ENCODE measurements around the gene ANKRD34A.

The ANKRD34A gene

DNA sequence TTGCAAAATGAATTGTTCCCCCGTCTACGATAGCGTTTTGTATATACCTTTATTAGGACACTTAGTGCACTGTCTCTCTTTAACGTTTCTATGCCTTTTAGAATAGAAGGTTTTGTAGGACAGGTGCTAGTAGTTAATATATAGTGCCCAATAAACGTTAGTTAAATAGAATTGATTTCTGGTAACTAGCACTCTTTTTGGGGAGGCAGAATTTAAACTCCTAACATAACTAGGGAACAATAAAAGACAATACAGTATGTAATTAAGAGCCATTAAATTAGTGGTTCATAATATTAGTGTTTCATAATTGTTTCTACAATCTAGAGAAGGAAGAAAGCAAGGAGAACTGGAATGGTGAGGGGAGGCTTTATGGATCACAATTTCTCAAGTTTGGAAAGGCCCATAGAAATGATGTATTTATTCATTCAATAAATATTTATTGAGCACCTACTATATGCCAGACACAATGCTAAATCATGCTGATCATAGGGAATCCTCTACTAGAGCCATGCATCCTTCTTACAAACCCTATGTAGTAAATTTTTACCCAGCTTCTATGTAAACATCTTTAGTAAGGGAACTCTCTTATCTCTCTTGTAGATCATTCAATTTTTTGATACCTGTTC, 857 bp upstream of the ANKRD34A start:
- no peak for DNase-seq (ENCODE audit: low spot score)

DNA sequence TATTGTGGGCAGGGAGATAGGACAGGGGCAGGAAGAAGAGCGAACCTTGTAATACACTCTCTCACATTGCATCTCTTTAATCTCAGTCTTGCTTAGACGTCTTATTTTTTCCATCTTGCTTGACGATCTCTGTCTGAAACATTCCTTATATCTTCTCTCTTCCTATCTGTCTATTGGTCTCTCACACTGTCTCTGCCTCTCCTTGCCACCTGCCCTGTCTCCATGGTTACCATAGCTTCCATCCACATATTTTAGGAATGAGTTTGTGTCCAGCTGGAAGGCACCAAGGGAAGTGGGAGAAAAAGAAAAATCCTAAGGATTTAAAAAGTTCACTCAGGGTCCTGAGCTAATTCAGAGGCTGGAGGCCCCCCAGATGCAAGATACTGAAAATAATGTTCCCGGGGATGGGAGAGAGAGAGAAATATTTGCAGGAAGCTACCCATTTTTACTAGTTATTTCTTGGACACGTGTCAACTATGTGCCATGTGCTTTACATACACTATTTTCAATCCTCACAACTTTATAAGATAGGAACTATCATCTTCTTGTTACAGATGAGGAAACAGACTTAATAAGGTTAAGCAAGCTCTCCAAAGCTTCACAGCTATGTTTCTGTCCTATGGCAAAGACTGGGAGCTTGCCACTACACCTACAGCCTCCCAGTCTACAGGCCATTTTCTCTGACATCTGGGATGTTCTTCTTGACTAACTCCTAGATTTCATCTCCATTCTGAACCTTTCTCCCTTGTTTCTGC, 933 bp downstream of the ANKRD34A start:
- no peak for DNase-seq (ENCODE audit: low spot score)

DNA sequence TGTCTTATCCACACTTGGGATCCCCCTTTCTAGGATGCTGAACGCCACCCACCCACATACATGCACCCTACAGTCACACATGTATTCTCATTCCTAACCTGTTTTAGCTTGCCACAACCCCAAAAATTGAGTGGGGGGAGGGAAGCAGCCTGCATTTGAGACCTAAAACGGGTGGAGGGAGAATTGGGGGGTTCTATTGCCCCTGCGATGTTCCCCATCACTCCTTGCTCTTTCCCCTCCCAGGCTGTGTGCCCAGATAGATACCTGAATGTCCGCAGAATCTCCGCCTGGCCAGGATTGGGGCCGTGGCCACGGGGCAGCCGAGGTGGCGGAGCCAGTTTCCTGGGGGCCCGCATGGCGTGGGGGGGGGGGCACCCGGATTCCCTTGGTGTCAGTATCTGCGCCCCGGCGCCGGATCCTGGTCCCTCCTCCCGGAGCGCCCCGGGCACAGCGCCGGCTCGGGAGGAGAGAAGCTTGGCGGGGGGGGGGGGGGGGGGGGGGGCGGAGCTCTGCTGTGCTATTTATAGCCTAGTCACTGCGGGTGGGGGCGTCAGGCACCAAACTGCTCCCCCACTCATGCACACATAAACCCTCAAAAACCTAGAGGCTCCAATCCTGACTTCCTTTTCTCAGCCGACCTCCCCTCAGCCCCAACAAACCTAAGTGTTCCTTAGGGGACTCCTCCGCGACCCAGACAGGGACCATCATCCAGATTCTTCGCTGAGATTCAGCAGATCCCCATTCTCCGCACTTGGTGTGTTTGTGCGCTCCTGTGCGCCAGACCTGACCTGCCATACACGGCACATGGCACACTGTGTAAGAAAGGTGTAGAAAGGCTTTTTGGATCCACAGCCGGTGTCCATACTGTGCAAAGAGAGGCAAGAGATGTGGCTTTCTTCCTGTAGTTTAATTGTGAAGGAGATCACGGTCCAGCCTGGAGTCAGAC, 1.9 kb downstream of the ANKRD34A start:
- peak; percentile 39 for DNase-seq (ENCODE audit: low spot score)

DNA sequence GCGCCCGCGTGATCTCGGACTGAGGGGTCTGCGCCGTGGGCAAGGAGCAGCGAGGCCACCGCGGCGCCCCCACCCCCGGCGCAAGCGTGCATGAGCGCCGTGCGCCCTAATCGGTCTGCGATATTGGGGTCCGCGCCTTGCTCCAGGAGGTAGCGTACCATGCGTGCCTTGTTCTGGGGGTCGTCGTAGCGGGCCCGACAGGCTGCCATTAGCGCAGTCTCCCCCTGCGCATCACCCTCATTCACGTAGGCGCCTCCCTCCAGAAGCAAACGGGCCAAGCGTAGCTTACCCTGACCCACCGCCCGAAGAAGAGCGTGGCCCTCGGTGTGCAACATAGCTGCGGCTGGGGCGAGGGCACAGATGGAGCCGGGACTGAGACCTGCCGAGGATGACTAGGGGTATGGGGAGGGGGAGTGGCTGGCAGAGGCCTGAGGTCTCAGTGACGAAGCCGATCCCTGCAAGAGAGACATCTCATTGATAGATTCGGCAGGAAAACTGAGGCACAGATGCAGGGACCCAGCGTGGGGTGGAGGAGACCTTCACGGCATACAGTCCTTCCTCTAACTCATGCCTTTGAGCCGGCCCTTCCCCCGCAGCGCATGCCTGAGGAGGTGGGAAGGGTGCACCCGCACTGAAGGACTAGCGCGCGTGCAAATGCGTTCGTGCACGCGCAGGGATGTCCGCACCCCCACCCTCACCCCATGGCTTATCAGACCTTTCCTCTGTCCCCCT, 2.8 kb downstream of the ANKRD34A start:
- peak; percentile 38 for DNase-seq (ENCODE audit: low spot score)

DNA sequence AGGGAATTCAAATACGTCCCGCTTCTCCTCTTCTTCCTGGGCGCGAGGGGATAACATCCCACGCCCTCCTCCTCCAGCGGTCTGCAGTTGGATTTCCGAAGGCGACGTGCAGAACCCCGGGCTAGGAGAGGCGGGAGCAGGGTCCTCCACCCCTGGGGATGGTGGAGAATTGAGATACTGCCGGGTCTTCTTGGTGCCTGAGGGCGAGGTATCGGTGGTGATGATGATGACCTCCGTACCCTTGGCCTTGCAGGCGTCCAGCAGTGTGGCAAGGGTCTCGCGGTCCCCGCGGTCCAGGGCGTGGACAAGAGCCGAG, 3.3 kb downstream of the ANKRD34A start:
- no peak for DNase-seq (ENCODE audit: low spot score)

DNA sequence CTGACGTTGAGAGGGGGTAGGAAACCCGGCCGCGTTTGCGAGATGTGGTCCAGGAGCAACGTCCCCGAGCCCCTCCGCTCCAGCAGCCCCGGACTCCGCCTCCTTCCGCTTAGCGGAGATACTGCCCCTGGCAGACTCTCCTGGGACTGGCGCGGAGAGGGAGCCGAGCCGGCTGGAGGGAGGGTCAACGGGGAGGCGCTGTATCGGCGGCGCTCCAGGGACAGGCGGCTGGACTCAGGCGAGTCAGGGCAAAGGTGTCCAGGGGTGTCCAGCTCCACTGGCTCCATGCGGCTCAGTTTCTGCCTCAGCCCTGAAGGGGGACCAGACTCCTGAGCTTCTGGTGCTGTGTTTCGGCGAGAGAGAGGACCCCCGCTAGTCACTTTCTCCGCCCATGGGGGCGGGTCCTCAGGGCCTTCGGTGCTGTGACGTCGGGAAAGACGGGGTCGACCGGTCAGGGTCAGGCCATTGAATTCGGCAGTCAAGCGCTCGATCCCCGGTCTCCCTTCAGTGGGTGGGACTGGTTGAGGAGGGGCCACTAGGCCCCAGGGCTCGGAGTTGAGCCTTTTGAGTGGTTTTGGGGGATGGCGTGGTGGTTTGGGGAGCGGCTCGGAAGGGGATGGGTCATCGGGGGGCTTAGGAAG, 3.8 kb downstream of the ANKRD34A start:
- peak; percentile 46 for DNase-seq (ENCODE audit: low spot score)

DNA sequence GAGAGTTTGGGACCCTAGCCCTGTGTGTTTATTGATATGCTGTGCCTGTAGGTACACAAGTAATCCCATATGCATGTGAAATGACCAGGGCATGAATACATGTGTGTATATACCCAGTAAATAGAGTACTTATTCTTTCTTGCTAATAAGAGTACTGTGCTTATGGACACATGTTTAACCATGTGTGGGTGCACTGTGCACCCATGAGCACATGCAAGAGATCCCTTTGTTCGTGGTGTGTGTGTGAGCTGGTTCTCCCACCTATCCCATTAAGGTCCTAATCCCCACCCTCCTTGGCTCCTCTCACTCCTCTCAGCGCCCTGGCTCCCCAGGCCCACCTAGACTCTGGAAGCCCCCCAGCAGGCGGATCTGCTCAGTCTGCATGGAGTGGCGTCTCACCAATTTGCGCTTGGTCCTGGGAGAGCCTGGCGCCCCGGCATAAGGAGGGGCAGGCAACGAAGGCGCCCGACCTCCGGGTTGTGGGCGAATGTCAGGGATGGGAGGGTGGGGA, 4.4 kb downstream of the ANKRD34A start:
- no peak for DNase-seq (ENCODE audit: low spot score)

DNA sequence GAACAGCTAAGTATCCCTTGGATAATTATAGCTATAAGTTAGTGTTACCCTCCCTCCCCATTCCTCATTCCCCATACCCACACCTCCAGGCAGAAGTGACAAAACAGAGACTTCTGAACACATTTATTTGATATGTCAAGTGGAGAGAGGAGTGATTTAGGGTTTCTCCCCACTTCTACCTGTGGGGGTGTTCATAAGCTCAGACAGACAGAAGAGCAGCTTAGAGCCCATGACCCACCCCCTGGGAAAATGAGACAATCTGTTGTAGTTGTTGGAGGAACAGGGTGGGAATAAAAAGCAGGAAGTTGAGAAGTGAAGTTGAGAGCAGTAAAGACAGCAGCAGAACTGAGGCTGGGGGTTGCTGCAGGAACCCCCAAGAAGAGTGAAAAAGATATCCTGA, 5.0 kb downstream of the ANKRD34A start:
- DNase-seq (ENCODE audit: low spot score): no peak

DNA sequence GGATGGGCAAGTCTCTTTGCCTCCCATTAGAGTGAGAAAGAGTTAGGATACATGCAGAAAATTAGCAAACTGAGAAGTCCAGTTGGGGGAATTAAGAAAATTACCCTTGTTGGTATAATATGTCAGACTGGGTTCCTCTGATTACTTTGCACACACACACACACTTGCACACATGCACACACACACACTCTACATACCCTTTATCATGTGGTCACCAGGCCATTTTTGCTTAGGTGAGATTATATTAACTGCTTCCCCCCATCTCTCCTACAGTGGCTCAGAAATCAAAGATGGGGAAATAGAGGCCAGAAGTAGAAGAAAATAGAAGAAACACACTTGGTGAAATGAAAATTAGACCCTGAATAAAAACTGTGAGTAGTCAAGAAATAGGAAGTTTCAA, 5.6 kb downstream of the ANKRD34A start:
- DNase-seq (ENCODE audit: low spot score): no peak

DNA sequence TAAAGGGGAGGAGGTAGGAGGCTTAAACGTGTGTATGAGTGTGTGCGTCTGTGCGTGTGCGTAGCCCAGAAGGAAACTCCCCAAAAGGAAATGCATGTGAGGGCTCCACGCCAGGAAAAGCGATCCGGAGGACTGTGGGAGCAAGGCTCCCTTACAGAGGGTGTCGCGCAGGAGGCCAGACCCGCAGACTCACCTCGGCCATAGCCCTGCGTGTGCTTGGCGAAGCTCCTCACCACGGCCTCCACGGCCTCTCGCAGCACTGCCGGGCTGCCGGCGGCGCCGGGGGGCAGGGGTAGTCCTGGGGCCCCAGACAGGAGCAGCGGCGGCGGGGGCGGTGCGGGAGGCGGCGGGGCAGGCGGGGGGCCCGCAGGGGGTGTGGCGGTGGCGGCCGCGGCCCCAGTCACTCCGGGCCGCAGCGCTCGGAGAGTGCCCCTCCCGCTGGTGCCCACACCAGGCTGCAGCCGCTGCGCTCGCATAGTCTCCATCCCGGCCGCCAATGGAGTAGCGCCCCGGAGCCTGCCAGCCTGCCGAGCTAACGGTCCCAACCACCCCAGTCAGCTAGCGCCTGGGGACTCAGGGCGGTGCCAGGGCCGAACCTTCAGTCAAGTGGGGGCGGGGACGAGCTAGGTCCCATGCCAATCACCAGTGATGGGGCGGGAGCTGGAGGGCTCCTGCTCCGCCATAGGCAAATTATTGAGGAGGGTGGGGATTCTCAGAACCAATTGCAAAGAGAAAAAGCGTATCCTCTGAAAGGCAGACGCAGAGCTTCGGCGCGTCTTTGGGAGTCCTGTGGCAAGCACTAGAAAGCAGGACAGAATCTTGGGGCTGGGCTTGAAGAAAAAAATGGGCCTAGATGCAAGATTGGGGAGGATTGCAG, 6.7 kb downstream of the ANKRD34A start, which contains the start of gene LIX1L:
TSS of gene LIX1L (minus strand) at position 575 of the 877 bp plus-strand sequence. CDS start at position 485, 90 bp downstream.
- peak; percentile 95 for DNase-seq (ENCODE audit: low spot score)

DNA sequence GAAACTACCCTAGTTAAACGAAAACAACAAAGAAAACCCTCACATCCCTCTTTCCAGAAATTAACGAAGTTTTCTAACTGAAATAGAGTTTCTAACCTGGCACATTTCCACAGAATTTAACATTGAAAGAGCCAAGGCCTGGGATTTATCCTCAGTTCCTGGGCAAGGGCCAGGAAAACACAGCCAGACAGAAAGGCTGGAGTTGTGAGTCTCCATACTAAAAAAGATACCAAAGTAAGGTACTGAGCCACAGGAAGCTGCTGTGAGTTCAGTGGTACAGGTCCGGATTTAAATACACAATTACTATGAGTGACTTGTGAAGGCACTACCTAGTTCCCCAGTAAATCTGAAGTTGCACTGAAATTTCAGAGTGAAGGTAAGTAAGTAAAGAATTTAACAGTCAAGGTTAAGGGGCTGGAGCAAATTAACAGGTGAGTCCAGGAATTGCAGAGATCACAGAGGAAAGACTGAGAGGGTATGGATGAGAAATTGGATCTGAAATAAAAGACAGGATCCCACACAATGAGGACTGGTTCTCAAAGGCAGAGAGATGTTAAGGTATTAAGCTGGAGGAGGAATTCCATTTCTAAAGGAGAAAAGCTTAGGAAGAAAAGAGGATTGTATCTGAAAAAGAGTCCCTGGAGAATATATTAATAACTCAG, 7.5 kb downstream of the ANKRD34A start:
- no peak for DNase-seq (ENCODE audit: low spot score)

DNA sequence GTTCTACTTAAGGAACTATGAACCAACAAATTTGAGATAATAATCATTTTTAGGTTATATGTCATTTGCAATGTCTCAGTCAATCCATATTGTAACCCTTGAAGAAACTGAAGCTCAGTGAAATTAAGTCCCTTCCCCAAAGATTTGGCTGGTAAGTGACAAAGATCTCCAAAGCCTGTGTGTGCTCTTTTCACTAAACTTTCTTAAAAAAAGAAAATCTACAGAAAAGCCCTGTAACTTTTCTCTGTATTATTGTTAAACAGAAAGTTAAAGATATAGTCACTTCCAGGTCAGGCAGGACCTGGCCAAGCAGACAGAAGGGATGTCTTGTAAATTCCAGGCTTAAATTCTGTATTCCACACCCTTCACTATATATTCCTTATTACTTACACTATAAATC, 8.0 kb downstream of the ANKRD34A start:
- DNase-seq (ENCODE audit: low spot score): no peak

DNA sequence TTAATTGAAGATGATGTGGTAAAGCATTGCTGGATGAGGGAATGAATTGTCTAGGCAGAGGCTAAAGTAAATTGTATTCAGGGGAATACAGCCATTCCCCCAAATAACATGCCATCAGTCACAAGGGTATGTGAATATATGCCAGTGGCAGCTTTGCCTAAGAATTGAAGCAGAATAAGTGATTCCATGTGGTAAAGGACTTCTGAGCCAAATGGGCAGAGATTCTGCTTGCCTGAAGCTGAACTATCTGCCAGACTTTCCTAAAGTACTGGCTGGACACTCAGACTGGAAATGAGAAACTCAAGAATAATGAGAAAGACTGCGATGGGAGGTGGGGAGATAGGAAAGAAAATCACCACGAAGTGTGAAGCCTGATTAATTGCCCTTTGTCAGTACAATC, 8.9 kb downstream of the ANKRD34A start:
- no peak for DNase-seq (ENCODE audit: low spot score)

DNA sequence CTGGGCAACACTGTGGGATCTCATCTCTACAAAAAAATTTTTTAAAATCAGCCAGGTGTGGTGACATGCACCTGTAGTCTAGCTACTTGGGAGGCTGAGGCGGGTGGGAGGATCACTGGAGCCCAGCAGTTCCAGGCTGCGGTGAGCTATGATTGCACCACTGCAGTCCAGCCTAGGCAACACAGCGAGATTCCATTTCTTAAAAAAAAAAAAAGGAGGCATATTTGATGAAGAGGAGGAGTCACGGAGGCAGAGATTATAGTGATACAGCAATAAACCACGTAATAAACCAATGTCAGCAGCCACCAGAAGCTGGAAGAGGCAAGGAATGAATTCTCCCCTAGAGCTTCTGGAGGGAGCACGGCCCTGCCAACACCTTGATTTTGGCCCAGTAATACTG, 10.5 kb downstream of the ANKRD34A start:
- DNase-seq (ENCODE audit: low spot score): no peak

DNA sequence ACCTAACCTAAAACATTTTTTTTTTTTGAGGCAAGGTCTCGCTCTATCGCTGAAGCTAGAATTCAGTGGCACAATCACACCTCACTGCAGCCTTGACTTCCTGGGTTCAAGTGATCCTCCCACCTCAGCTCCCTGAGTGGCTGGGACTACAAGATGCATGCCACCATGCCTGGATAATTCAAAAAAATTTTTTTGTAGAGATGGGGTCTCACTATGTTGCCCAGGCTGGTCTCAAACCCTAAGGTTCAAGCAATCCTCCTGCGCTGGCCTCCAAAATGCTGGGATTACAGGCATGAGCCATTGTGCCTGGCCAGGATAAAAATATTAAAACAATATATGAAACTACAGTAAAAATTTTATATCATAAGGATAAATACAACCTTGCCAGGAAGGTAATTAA, 11.5 kb downstream of the ANKRD34A start:
- DNase-seq (ENCODE audit: low spot score): no peak

DNA sequence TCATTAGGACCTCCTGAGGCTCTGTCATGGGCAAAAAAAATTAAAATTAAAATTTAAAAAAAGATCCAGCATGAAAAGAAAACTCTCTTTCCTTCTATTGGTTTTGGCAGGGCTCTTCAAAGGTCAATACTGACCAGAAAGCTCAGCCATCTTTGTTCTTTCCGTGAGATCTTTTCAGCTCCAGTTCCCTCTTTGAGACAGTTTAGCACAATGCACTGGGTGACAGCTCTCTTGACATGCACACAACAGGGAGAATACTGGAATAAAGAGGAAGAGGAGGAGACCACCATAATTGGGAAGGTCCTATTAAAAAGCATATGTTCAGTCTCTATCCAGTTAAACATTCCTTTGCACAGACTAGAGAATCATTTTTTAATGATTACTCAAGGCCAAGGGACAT, 12.8 kb downstream of the ANKRD34A start:
- DNase-seq (ENCODE audit: low spot score): no peak

DNA sequence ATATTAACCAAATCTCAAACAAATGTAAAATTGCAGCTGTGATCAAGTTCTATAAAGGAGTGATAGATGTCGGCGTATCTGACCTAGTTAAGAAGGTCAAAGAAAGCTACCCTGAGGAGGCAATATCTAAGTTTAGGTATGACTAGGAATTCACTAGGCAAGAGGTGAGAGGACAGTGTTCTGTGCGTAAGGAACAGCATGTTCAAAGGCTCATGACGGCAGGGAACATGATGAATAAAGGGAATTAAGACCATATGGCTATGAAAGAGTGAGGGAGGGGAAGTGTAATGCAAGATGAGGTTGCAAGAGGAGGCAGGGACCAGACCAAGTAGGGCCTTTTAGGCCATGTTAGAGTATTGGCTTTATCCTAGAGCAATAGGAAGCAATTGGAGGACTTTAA, 15.2 kb downstream of the ANKRD34A start:
- DNase-seq (ENCODE audit: low spot score): no peak

DNA sequence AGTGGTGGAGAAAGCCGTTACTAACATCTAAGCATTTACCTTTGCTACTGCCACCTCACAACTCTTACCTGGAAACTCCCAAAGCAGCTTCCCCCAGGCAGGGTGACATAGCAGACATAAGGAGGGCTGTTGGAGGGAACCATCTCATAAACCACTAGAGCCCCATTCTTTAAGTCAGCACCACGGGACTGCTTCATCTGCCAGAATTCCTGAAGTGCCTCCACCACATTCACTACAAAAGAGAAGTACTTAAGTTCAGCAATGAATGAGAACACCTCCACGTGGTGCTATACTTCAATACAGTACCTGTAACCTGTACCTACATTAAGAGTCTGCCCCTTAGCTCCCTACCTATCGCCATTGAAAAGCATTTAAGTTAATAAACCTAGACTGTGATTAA, 16.8 kb downstream of the ANKRD34A start:
- DNase-seq (ENCODE audit: low spot score): no peak

DNA sequence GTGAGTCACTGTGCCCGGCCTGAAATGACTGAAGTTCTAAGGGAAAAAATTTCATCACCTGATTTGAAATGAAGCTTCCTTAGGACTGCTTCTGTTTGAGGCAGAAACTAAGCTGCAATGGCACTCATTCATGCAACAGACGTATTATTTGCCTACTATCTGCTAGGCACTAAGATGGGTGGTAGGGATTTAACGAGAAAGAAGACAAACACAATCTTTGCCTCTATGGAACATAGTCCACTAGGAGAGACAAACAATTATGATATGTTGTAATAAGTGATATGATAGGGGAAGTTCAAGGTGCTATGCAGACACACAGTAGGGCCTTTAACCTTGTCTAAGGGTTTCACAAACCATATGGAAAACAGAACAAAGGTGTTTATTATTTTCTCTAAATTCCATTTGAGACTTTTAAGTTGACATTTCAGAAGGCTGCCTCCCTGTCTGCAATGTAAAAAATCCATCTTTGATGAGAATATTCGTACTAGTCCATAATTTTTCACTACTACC, 17.8 kb downstream of the ANKRD34A start:
- DNase-seq (ENCODE audit: low spot score): no peak

DNA sequence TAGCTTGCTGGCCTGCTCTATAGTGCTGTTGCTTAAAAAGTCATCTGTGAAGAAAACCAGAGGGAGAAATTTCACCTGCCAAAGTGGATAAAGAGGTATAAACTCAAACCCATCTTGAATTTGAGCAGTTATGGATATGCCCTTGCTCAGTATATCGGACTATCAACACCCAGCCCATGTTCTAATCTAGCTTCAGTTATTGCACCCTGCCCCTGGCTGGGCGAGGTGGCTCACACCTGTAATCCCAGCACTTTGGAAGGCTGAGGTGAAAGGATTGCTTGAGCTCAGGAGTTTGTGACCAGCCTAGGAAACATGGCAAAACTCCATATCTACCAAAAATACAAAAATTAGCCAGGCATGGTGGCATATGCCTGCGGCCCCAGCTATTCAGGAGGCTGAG, 19.8 kb downstream of the ANKRD34A start:
- DNase-seq (ENCODE audit: low spot score): no peak
